Nephron progenitor cell (in vitro differentiated cells): ENCODE results near the gene PARP12.

Experiments
- DNase-seq: peaks from one replicate; pipeline ENCODE4 v3.0.0; 2021
- H3K27ac Mint-ChIP-seq: 2 replicates; pipeline ENCODE4 v1.8.0; 2021; ENCODE audit warnings: mild to moderate bottlenecking, moderate library complexity, mixed read lengths
- H3K27me3 Mint-ChIP-seq: 2 replicates; pipeline ENCODE4 v1.8.0; 2021; ENCODE audit warnings: mild to moderate bottlenecking, low read depth, mixed read lengths; ENCODE audit not compliant: poor library complexity
- H3K36me3 Mint-ChIP-seq: 2 replicates; pipeline ENCODE4 v1.8.0; 2021; ENCODE audit warnings: low read depth, mixed read lengths
- H3K4me1 Mint-ChIP-seq: 2 replicates; pipeline ENCODE4 v1.8.0; 2021; ENCODE audit warnings: mixed read lengths
- H3K4me3 Mint-ChIP-seq: 2 replicates; pipeline ENCODE4 v1.8.0; 2021; ENCODE audit warnings: mild to moderate bottlenecking, moderate library complexity, mixed read lengths
- H3K9me3 Mint-ChIP-seq: 2 replicates; pipeline ENCODE4 v1.8.0; 2021; ENCODE audit warnings: mild to moderate bottlenecking, moderate library complexity, mixed read lengths
- TF ChIP-seq, protein P1 (sequence below): fragments of 200-600 bp; sonication (generic); IDR thresholded peaks from 2 replicates; pipeline ENCODE4 v1.5.0; 2021; ENCODE audit warnings: antibody characterized with exemption

PARP12 gene

DNA sequence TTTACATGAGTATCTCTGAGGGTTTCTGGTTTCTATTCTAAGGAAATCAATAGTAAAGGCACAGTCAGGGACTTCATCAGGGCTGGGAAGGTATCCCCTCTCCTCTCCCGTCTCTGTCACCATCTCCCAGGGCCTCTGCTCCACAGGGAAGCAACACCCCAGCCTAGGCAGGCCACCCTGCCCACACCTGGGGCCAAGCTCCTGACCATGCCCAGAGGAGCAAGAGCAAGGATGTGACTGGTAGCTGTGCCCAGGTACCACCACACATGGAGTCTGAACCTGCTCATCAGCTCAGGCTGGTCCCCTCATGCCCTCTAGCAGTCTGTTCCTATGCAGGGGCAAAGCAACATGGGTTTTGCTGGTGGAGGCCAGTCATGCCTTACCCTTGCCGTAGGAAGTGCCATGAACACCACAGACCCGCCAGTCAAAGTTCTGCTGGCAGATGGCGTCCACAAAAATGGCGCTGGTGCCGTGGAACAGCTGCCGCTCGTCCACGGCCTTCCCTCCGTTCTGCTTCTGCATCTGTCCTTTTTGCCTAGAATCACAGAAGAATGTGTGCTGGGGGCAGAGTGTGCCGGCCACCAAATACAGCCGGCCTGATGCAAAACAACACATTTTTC is 36.8 kb downstream of the PARP12 start:
- TF ChIP-seq, protein P1, sequence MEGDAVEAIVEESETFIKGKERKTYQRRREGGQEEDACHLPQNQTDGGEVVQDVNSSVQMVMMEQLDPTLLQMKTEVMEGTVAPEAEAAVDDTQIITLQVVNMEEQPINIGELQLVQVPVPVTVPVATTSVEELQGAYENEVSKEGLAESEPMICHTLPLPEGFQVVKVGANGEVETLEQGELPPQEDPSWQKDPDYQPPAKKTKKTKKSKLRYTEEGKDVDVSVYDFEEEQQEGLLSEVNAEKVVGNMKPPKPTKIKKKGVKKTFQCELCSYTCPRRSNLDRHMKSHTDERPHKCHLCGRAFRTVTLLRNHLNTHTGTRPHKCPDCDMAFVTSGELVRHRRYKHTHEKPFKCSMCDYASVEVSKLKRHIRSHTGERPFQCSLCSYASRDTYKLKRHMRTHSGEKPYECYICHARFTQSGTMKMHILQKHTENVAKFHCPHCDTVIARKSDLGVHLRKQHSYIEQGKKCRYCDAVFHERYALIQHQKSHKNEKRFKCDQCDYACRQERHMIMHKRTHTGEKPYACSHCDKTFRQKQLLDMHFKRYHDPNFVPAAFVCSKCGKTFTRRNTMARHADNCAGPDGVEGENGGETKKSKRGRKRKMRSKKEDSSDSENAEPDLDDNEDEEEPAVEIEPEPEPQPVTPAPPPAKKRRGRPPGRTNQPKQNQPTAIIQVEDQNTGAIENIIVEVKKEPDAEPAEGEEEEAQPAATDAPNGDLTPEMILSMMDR, result no peak
- Mint-ChIP-seq H3K27ac (no peak overlapping the region), H3K36me3 (no peaks in the 10 kb centered on the region), H3K27me3 (peaks cover 17% of the 10 kb centered on the region), H3K4me1 (peaks cover 21% of the 10 kb centered on the region), H3K4me3 (no peak overlapping the region), H3K9me3 (no peaks in the 10 kb centered on the region)
- no peak for DNase-seq

DNA sequence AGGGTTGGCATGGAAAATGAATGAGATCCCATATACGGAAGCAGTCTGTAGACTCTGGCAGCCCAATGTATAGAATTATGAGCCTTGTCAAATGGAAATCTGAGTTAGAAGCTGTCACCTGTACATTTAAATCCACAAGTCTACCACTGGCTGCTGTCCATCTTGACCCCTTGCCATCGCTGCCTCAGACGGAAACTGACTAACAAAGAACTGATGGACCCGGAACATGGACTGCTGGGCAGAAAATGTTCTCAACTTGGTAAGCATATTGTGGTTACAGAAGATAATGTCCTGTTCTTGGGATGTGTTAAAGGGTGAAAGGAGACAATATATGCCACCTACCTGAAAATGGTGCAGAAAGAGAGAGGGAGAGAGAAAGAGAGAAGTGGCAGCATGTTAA is 37.5 kb downstream of the PARP12 start:
- peaks cover 21% of the 10 kb centered on the region for H3K4me1 Mint-ChIP-seq
- no peaks in the 10 kb centered on the region for H3K9me3 Mint-ChIP-seq
- peak overlapping the region; percentile 51 for H3K27ac Mint-ChIP-seq
- H3K27me3 Mint-ChIP-seq, result peaks cover 17% of the 10 kb centered on the region
- no peak for DNase-seq
- H3K36me3 Mint-ChIP-seq, result no peaks in the 10 kb centered on the region
- TF ChIP-seq, protein P1, result no peak
- H3K4me3 Mint-ChIP-seq, result no peak overlapping the region

DNA sequence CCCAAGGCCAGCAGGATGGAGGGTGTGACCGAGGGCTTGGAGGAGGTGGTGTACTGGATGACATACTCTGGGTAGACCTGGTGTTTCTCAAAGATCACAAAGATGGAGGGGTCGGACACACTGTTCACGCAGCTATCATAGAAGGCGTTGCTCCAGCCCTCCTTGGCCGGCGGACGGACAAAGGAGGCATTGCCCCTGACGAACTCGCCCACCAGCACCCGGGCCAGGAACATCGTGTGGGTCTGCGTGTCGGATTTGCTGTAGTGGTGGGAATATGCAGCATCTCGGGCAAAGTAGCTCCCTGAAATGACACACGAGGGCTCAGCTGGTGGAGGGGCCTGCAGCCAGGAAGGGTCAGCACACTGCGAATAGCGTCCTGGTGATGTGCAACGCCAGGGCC is 38.2 kb downstream of the PARP12 start:
- no peaks in the 10 kb centered on the region for H3K9me3 Mint-ChIP-seq
- no peak for DNase-seq
- peaks cover 25% of the 10 kb centered on the region for H3K4me1 Mint-ChIP-seq
- TF ChIP-seq, protein P1, result no peak
- peaks cover 17% of the 10 kb centered on the region for H3K27me3 Mint-ChIP-seq
- H3K36me3 Mint-ChIP-seq, result no peaks in the 10 kb centered on the region
- no peak overlapping the region for H3K4me3 Mint-ChIP-seq
- no peak overlapping the region for H3K27ac Mint-ChIP-seq

DNA sequence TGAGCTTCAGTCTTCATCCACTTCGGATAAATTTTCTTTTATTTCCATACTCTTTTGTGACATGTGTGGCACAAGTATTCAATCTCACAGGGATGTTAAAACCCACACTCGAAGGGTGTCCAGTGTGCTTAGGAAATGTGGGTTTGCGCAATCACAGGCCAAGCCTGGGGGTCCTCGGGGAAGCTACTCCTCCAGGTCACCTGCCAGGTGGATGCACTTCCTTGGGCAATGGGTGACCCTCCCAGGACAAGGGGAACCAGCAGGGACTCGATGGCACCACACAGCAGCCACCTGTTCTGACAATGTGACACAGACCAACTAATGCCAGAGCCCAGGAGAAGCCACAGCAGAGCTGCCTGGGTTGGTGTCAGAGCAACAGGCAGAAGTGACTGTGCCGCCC is 39.0 kb downstream of the PARP12 start:
- Mint-ChIP-seq H3K27me3 (peaks cover 17% of the 10 kb centered on the region), H3K4me3 (no peak overlapping the region), H3K27ac (no peak overlapping the region), H3K9me3 (no peaks in the 10 kb centered on the region), H3K4me1 (peaks cover 32% of the 10 kb centered on the region), H3K36me3 (no peaks in the 10 kb centered on the region)
- TF ChIP-seq, protein P1, result no peak
- no peak for DNase-seq

DNA sequence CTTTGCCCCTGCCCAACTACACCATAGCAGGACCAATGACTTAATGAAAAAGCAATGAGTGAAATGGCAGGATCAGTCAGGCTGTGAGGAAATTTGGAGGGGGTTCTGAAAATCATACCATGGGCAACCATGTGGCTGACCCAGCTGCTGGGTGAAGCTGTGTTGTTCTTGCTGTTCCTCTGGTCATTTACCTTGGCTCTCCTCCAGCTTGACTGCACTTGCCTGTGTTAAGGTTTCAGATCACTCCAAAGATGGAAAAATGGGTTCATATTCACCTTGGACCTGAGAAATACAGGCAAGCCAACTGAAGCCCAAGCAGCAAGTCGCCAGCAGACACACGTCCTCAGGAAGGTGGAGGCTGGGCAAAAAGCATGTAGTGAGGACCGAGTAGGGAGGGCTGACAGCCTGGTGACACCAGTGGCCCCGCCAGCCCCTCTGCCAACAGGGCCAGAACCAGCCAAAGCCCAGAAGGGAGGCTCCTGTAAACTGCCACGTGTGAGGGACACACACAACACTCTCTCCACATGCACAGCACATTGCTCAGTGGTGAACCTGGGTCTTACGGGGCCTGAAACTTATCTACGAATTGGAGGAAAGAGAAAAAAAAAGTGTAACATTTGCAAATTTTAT is 40.1 kb downstream of the PARP12 start:
- H3K4me3 Mint-ChIP-seq, result no peak overlapping the region
- no peak overlapping the region for H3K27ac Mint-ChIP-seq
- no peaks in the 10 kb centered on the region for H3K9me3 Mint-ChIP-seq
- no peak for DNase-seq
- H3K27me3 Mint-ChIP-seq, result peaks cover 17% of the 10 kb centered on the region
- peaks cover 23% of the 10 kb centered on the region for H3K4me1 Mint-ChIP-seq
- H3K36me3 Mint-ChIP-seq, result no peaks in the 10 kb centered on the region
- TF ChIP-seq, protein P1, result no peak

DNA sequence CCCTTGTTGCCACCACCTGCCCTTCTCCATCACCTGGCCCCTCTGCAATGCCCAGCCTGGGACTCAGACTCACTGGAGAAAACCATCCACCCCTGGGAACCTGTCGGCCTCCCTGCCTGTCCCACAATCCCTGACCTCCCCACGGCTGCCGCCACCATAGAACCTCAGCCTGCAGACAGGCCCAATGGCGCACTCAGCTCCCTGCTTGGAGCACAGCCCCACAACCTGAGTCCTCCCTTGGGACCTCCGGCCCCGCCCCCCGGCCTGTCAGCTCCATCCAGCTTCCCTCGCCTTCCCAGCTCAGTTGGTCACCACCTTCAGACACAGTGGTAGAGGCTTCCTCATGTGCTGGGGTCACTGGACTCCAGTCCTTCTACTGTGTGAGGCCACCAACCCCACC is 41.1 kb downstream of the PARP12 start:
- H3K36me3 Mint-ChIP-seq, result no peaks in the 10 kb centered on the region

More for the DNA sequence above, 41.1 kb downstream of the PARP12 start:
- Mint-ChIP-seq H3K27me3 (peaks cover 14% of the 10 kb centered on the region), H3K27ac (no peak overlapping the region), H3K4me3 (no peak overlapping the region), H3K4me1 (peaks cover 22% of the 10 kb centered on the region), H3K9me3 (no peaks in the 10 kb centered on the region)
- no peak for DNase-seq
- TF ChIP-seq, protein P1, result no peak
